HG03060 (cell line): ENCODE measurements around the gene MIXL1.

Source experiments
- ATAC-seq: cut with Tn5 transposase; IDR thresholded peaks from one replicate; pipeline ENCODE4 v1.9.1; 2021; ENCODE audit warnings: low read depth, moderate number of reproducible peaks; ENCODE audit not compliant: unreplicated experiment

The MIXL1 gene

DNA sequence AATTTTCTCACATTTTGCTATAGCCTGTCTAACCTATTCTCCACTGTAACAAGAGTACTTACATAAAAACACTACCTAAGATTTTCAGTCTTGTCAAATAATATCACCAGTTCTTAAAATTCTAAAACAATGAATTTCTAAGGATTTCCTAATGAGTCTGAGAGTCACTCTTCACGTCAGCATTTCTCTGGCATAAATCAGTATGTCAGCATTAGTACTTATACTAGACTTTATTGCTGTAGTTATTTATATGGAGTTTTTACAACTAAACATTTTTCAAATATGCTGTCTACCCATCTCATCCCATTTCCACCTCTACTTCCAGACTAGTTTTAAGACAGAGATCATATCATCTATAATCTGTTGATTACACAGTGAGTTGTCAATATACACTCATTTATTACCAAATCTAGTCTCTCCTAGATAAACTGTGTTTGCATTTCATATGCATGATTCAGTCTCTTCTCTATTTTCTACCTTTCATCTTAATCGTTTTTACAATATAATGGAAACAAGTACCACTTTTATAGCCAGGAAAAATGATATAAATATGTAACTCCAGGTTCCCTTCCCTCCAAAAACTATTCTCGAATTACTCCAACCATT, 52.7 kb downstream of the MIXL1 start:
- ATAC-seq = no peak
